ENCODE measurements around the gene PCBP3.
A peak's percentile ranks its signal among the peaks of the same experiment; 100 is the strongest.

PCBP3 gene

GRCh38 chr21:45680215-45680614 lies 36.7 kb downstream of the PCBP3 start:
- H3K27me3 ChIP-seq (ENCODE audit: control insufficient read depth, insufficient read depth, low read length): no peaks in the 10 kb centered on the region
- no peak overlapping the region for H3K27ac ChIP-seq (ENCODE audit: low read length)
- WGBS (ENCODE audit: insufficient coverage, insufficient read length): no CpG with 5 or more reads among the region's 1 CpG
- no peak overlapping the region for H3K4me3 ChIP-seq (ENCODE audit: low read length)
- H3K36me3 ChIP-seq (ENCODE audit: control insufficient read depth, insufficient read depth, low read length): no peaks in the 10 kb centered on the region
- DNase-seq (ENCODE audit: low read depth, low spot score): no peak
- H3K4me1 ChIP-seq (ENCODE audit: control insufficient read depth, insufficient read depth, low read length): no peaks in the 10 kb centered on the region
- no peaks in the 10 kb centered on the region for H3K9me3 ChIP-seq (ENCODE audit: control insufficient read depth, insufficient read depth, low read length)

GRCh38 chr21:45695086-45695485 lies 51.6 kb downstream of the PCBP3 start:
- no peaks in the 10 kb centered on the region for H3K27me3 ChIP-seq (ENCODE audit: control insufficient read depth, insufficient read depth, low read length)
- H3K36me3 ChIP-seq (ENCODE audit: control insufficient read depth, insufficient read depth, low read length): no peaks in the 10 kb centered on the region
- H3K4me3 ChIP-seq (ENCODE audit: low read length): no peak overlapping the region
- no peaks in the 10 kb centered on the region for H3K4me1 ChIP-seq (ENCODE audit: control insufficient read depth, insufficient read depth, low read length)
- H3K9me3 ChIP-seq (ENCODE audit: control insufficient read depth, insufficient read depth, low read length): no peaks in the 10 kb centered on the region
- DNase-seq (ENCODE audit: low read depth, low spot score): peak; percentile 16
- no peak overlapping the region for H3K27ac ChIP-seq (ENCODE audit: low read length)
- WGBS (ENCODE audit: insufficient coverage, insufficient read length): no CpG with 5 or more reads among the region's 2 CpGs

- H3K4me1 ChIP-seq (ENCODE audit: control insufficient read depth, insufficient read depth, low read length): no peaks in the 10 kb centered on the region
- H3K9me3 ChIP-seq (ENCODE audit: control insufficient read depth, insufficient read depth, low read length): no peaks in the 10 kb centered on the region
- H3K4me3 ChIP-seq (ENCODE audit: low read length): no peak overlapping the region
- no peaks in the 10 kb centered on the region for H3K36me3 ChIP-seq (ENCODE audit: control insufficient read depth, insufficient read depth, low read length)
- no CpG with 5 or more reads among the region's 3 CpGs for WGBS (ENCODE audit: insufficient coverage, insufficient read length)
- no peak for DNase-seq (ENCODE audit: low read depth, low spot score)
- H3K27ac ChIP-seq (ENCODE audit: low read length): no peak overlapping the region
- H3K27me3 ChIP-seq (ENCODE audit: control insufficient read depth, insufficient read depth, low read length): no peaks in the 10 kb centered on the region
Measured at GRCh38 chr21:45698493-45699184, 55.1 kb downstream of the PCBP3 start.

GRCh38 chr21:45699251-45699942 lies 55.9 kb downstream of the PCBP3 start:
- no peaks in the 10 kb centered on the region for H3K4me1 ChIP-seq (ENCODE audit: control insufficient read depth, insufficient read depth, low read length)
- H3K9me3 ChIP-seq (ENCODE audit: control insufficient read depth, insufficient read depth, low read length): no peaks in the 10 kb centered on the region
- no peaks in the 10 kb centered on the region for H3K27me3 ChIP-seq (ENCODE audit: control insufficient read depth, insufficient read depth, low read length)
- no peak overlapping the region for H3K27ac ChIP-seq (ENCODE audit: low read length)
- no peaks in the 10 kb centered on the region for H3K36me3 ChIP-seq (ENCODE audit: control insufficient read depth, insufficient read depth, low read length)
- WGBS (ENCODE audit: insufficient coverage, insufficient read length): no CpG with 5 or more reads among the region's 7 CpGs
- DNase-seq (ENCODE audit: low read depth, low spot score): no peak
- no peak overlapping the region for H3K4me3 ChIP-seq (ENCODE audit: low read length)

- Histone ChIP-seq H3K4me3 (ENCODE audit: low read length) (no peak overlapping the region), H3K27me3 (ENCODE audit: control insufficient read depth, insufficient read depth, low read length) (no peaks in the 10 kb centered on the region), H3K27ac (ENCODE audit: low read length) (no peak overlapping the region), H3K36me3 (ENCODE audit: control insufficient read depth, insufficient read depth, low read length) (no peaks in the 10 kb centered on the region), H3K4me1 (ENCODE audit: control insufficient read depth, insufficient read depth, low read length) (no peaks in the 10 kb centered on the region), H3K9me3 (ENCODE audit: control insufficient read depth, insufficient read depth, low read length) (no peaks in the 10 kb centered on the region)
- no CpG with 5 or more reads among the region's 1 CpG for WGBS (ENCODE audit: insufficient coverage, insufficient read length)
- DNase-seq (ENCODE audit: low read depth, low spot score): no peak
Measured at GRCh38 chr21:45699966-45700365, 56.4 kb downstream of the PCBP3 start.

GRCh38 chr21:45700461-45700860 lies 56.9 kb downstream of the PCBP3 start:
- Histone ChIP-seq H3K4me1 (ENCODE audit: control insufficient read depth, insufficient read depth, low read length) (no peaks in the 10 kb centered on the region), H3K27me3 (ENCODE audit: control insufficient read depth, insufficient read depth, low read length) (no peaks in the 10 kb centered on the region), H3K36me3 (ENCODE audit: control insufficient read depth, insufficient read depth, low read length) (no peaks in the 10 kb centered on the region), H3K27ac (ENCODE audit: low read length) (no peak overlapping the region), H3K4me3 (ENCODE audit: low read length) (no peak overlapping the region), H3K9me3 (ENCODE audit: control insufficient read depth, insufficient read depth, low read length) (no peaks in the 10 kb centered on the region)
- WGBS (ENCODE audit: insufficient coverage, insufficient read length): no CpG with 5 or more reads among the region's 6 CpGs
- DNase-seq (ENCODE audit: low read depth, low spot score): no peak

GRCh38 chr21:45704311-45705108 lies 61.0 kb downstream of the PCBP3 start:
- H3K4me3 ChIP-seq (ENCODE audit: low read length): no peak overlapping the region
- H3K27me3 ChIP-seq (ENCODE audit: control insufficient read depth, insufficient read depth, low read length): no peaks in the 10 kb centered on the region
- DNase-seq (ENCODE audit: low read depth, low spot score): no peak
- H3K27ac ChIP-seq (ENCODE audit: low read length): no peak overlapping the region
- WGBS (ENCODE audit: insufficient coverage, insufficient read length): 100% methylated on average over 1 of the region's 13 CpGs
- no peaks in the 10 kb centered on the region for H3K36me3 ChIP-seq (ENCODE audit: control insufficient read depth, insufficient read depth, low read length)
- no peaks in the 10 kb centered on the region for H3K9me3 ChIP-seq (ENCODE audit: control insufficient read depth, insufficient read depth, low read length)
- H3K4me1 ChIP-seq (ENCODE audit: control insufficient read depth, insufficient read depth, low read length): no peaks in the 10 kb centered on the region

- WGBS (ENCODE audit: insufficient coverage, insufficient read length): no CpG with 5 or more reads among the region's 1 CpG
- Histone ChIP-seq H3K36me3 (ENCODE audit: control insufficient read depth, insufficient read depth, low read length) (no peaks in the 10 kb centered on the region), H3K4me1 (ENCODE audit: control insufficient read depth, insufficient read depth, low read length) (no peaks in the 10 kb centered on the region), H3K27me3 (ENCODE audit: control insufficient read depth, insufficient read depth, low read length) (no peaks in the 10 kb centered on the region), H3K9me3 (ENCODE audit: control insufficient read depth, insufficient read depth, low read length) (no peaks in the 10 kb centered on the region), H3K27ac (ENCODE audit: low read length) (no peak overlapping the region), H3K4me3 (ENCODE audit: low read length) (no peak overlapping the region)
- DNase-seq (ENCODE audit: low read depth, low spot score): no peak
Measured at GRCh38 chr21:45706299-45706698, 62.8 kb downstream of the PCBP3 start.

- no peak overlapping the region for H3K27ac ChIP-seq (ENCODE audit: low read length)
- no peaks in the 10 kb centered on the region for H3K27me3 ChIP-seq (ENCODE audit: control insufficient read depth, insufficient read depth, low read length)
- no peaks in the 10 kb centered on the region for H3K36me3 ChIP-seq (ENCODE audit: control insufficient read depth, insufficient read depth, low read length)
- H3K9me3 ChIP-seq (ENCODE audit: control insufficient read depth, insufficient read depth, low read length): no peaks in the 10 kb centered on the region
- no CpG with 5 or more reads among the region's 7 CpGs for WGBS (ENCODE audit: insufficient coverage, insufficient read length)
- no peak for DNase-seq (ENCODE audit: low read depth, low spot score)
- H3K4me3 ChIP-seq (ENCODE audit: low read length): no peak overlapping the region
- H3K4me1 ChIP-seq (ENCODE audit: control insufficient read depth, insufficient read depth, low read length): no peaks in the 10 kb centered on the region
Measured at GRCh38 chr21:45709173-45709572, 65.6 kb downstream of the PCBP3 start.

GRCh38 chr21:45709696-45710268 lies 66.3 kb downstream of the PCBP3 start:
- Histone ChIP-seq H3K36me3 (ENCODE audit: control insufficient read depth, insufficient read depth, low read length) (no peaks in the 10 kb centered on the region), H3K4me1 (ENCODE audit: control insufficient read depth, insufficient read depth, low read length) (no peaks in the 10 kb centered on the region), H3K27me3 (ENCODE audit: control insufficient read depth, insufficient read depth, low read length) (no peaks in the 10 kb centered on the region), H3K9me3 (ENCODE audit: control insufficient read depth, insufficient read depth, low read length) (no peaks in the 10 kb centered on the region), H3K4me3 (ENCODE audit: low read length) (no peak overlapping the region), H3K27ac (ENCODE audit: low read length) (no peak overlapping the region)
- no peak for DNase-seq (ENCODE audit: low read depth, low spot score)
- WGBS (ENCODE audit: insufficient coverage, insufficient read length): no CpG with 5 or more reads among the region's 3 CpGs
